HG03521 (cell line): ENCODE data around the gene TUBG2.
A peak's percentile ranks its signal among the peaks of the same experiment; 100 is the strongest.

Experiments
- ATAC-seq: cut with Tn5 transposase; IDR thresholded peaks from one replicate; pipeline ENCODE4 v1.9.1; 2021; ENCODE audit warnings: mild to moderate bottlenecking, moderate library complexity; ENCODE audit not compliant: unreplicated experiment

TUBG2 gene

GRCh38 chr17:42676424-42677011, 17.4 kb downstream of the TUBG2 start, which contains the start of gene PLEKHH3:
TSS of gene PLEKHH3 (minus strand) at chr17:42676994. CDS start at chr17:42676563, 431 bp downstream.
- no peak for ATAC-seq

- peak; percentile 69 for ATAC-seq
Measured at GRCh38 chr17:42677012-42677857, 18.2 kb downstream of the TUBG2 start.

- peak; percentile 19 for ATAC-seq
Measured at GRCh38 chr17:42677921-42678781, 19.1 kb downstream of the TUBG2 start.

GRCh38 chr17:42678951-42679491, 19.9 kb downstream of the TUBG2 start:
- ATAC-seq, result no peak

GRCh38 chr17:42679492-42680330, 20.6 kb downstream of the TUBG2 start:
- ATAC-seq, result no peak

- no peak for ATAC-seq
Measured at GRCh38 chr17:42680331-42680808, 21.3 kb downstream of the TUBG2 start.

- ATAC-seq, result no peak
Measured at GRCh38 chr17:42681976-42682721, 23.1 kb downstream of the TUBG2 start, which contains the start of gene CNTNAP1. TSS of gene CNTNAP1 (plus strand) at chr17:42682531. CDS start at chr17:42682830, 299 bp downstream.

- no peak for ATAC-seq
Measured at GRCh38 chr17:42682722-42683403, 23.8 kb downstream of the TUBG2 start.

- no peak for ATAC-seq
Measured at GRCh38 chr17:42683407-42684034, 24.4 kb downstream of the TUBG2 start.

GRCh38 chr17:42684929-42685556, 26.0 kb downstream of the TUBG2 start:
- ATAC-seq, result no peak

GRCh38 chr17:42685831-42686230, 26.7 kb downstream of the TUBG2 start:
- no peak for ATAC-seq

- no peak for ATAC-seq
Measured at GRCh38 chr17:42686520-42687128, 27.5 kb downstream of the TUBG2 start.

GRCh38 chr17:42687707-42688320, 28.7 kb downstream of the TUBG2 start:
- ATAC-seq, result no peak

GRCh38 chr17:42690596-42690995, 31.5 kb downstream of the TUBG2 start:
- no peak for ATAC-seq

GRCh38 chr17:42691021-42691545, 32.0 kb downstream of the TUBG2 start:
- no peak for ATAC-seq

GRCh38 chr17:42692489-42692888, 33.4 kb downstream of the TUBG2 start:
- ATAC-seq, result no peak

- ATAC-seq, result no peak
Measured at GRCh38 chr17:42694524-42694923, 35.4 kb downstream of the TUBG2 start.
